Bronchial epithelial cell (primary cell): ENCODE results near the gene ZNF646. TPM values are rescaled to one million over a fixed set of nuclear protein-coding genes. Genes with fewer than 3 reads are reported as not detected.

Experiments used
- DNase-seq: peaks from one replicate; pipeline ENCODE4 v3.0.0-alpha.2; 2010; ENCODE audit warnings: low read depth
- FAIRE-seq: peaks from 2 replicates; lab custom pipeline; 2011; peaks lifted over from hg19 to GRCh38; lab: Jason Lieb, UNC
- H3K27me3 ChIP-seq: 2 replicates; pipeline ENCODE4 v1.5.1; 2011; ENCODE audit warnings: low read length; ENCODE audit not compliant: control insufficient read depth, insufficient read depth
- H3K36me3 ChIP-seq: 2 replicates; pipeline ENCODE4 v1.5.1; 2011; ENCODE audit warnings: low read length; ENCODE audit not compliant: control insufficient read depth, insufficient read depth
- H3K4me3 ChIP-seq: 2 replicates; pipeline ENCODE4 v1.5.1; 2011; ENCODE audit warnings: mild to moderate bottlenecking, low read depth, low read length, control low read depth
- CTCF ChIP-seq: IDR thresholded peaks from 2 replicates; pipeline ENCODE4 v1.5.1; 2011; ENCODE audit warnings: mild to moderate bottlenecking, moderate library complexity, low read length, control low read depth, inconsistent platforms; ENCODE audit not compliant: insufficient read depth, severe bottlenecking
- total RNA-seq: library from RNA; depleted of rRNA; stranded (reverse); fragments of >200 nt; gene quantifications from 2 replicates; pipeline ENCODE4 v1.2.1, GENCODE V29; 2014

ZNF646 gene
- total RNA-seq, 1 donor from 2014 or later, result 6.3 TPM

- Histone ChIP-seq H3K4me3 (no peak overlapping the region), H3K27me3 (no peaks in the 10 kb centered on the region), H3K36me3 (peaks cover 11% of the 10 kb centered on the region)
- FAIRE-seq (no peak), DNase-seq (no peak)
- TF ChIP-seq CTCF, result no peak
Measured at GRCh38 chr16:31085873-31086628, 11.8 kb downstream of the ZNF646 start.

GRCh38 chr16:31086629-31086906, 12.3 kb downstream of the ZNF646 start:
- DNase-seq (no peak), FAIRE-seq (no peak)
- no peak for TF ChIP-seq CTCF
- H3K36me3 ChIP-seq, result peaks cover 10% of the 10 kb centered on the region
- H3K4me3 ChIP-seq, result no peak overlapping the region
- no peaks in the 10 kb centered on the region for H3K27me3 ChIP-seq

- H3K36me3 ChIP-seq, result peaks cover 9% of the 10 kb centered on the region
- no peak for DNase-seq
- no peak for FAIRE-seq
- no peaks in the 10 kb centered on the region for H3K27me3 ChIP-seq
- H3K4me3 ChIP-seq, result no peak overlapping the region
- no peak for TF ChIP-seq CTCF
Measured at GRCh38 chr16:31087481-31087880, 13.3 kb downstream of the ZNF646 start.

- peaks cover 7% of the 10 kb centered on the region for H3K36me3 ChIP-seq
- FAIRE-seq (no peak), DNase-seq (no peak)
- H3K4me3 ChIP-seq, result no peak overlapping the region
- no peak for TF ChIP-seq CTCF
- no peaks in the 10 kb centered on the region for H3K27me3 ChIP-seq
Measured at GRCh38 chr16:31087971-31088370, 13.7 kb downstream of the ZNF646 start.

GRCh38 chr16:31088459-31089183, 14.4 kb downstream of the ZNF646 start, which contains the start of gene PRSS53:
PRSS53 (minus strand) TSS chr16:31088943; CDS start chr16:31088809, 134 bp downstream.
- DNase-seq, result no peak
- Histone ChIP-seq H3K27me3 (no peaks in the 10 kb centered on the region), H3K4me3 (no peak within 1 kb of the TSS), H3K36me3 (peaks cover 6% of the 10 kb centered on the region)
- no peak for FAIRE-seq
- no peak for TF ChIP-seq CTCF
